ENCODE data around the gene GCN1. TPM values are rescaled to one million over a fixed set of nuclear protein-coding genes. Genes with fewer than 3 reads are reported as not detected.

GCN1 gene
- total and polyA plus RNA-seq, 7 experiments from 2014 or later = 20.3 to 142 (median 122) TPM

DNA sequence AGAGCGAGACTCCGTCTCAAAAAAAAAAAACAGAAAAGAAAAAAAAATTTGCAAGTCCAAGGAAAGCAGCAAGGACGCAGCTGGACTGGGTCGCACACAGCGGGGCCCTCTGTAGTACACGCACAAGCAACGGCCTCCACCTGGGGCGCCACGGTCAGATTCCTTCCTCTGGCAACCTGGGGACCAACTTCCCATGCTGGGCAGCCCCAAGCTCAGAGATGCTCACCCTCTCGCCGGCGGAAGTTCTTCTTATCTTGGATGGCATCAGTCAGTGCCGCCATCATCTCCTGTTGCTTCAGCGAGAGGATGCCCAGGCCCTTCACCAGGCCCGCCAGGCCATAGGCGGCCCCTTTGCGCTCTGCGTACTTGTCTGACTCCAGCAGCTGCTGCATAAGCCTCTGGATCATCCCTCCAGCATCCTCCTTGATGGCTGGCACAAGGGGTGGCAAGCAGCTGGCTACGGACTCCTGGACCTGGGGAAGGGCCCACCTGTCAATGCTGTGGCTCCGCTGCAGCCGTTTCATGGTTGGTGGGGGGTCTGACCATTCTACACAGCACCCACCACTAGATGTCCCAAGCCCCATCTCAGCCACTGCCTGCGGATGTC is 43.5 kb downstream of the GCN1 start:
- ATAC-seq = no peak
- Mint-ChIP-seq H3K27me3 (no peaks in the 10 kb centered on the region), H3K4me1 (no peaks in the 10 kb centered on the region), H3K9me3 (no peaks in the 10 kb centered on the region), H3K4me3 (no peak overlapping the region), H3K27ac (no peak overlapping the region), H3K36me3 (peaks cover 6 to 52% (median 8%) of the 10 kb centered on the region in 5 donors)
- intact Hi-C loops (cut with micrococcal nuclease) = no loop called here
- Histone ChIP-seq H3K27me3 (ENCODE audit: control insufficient read depth in 2 of 2, insufficient read depth in 2 of 2, low read length in 2 of 2) (no peaks in the 10 kb centered on the region), H3K4me3 (ENCODE audit: low read length) (no peak overlapping the region), H3K27ac (ENCODE audit: low read depth, low read length) (no peak overlapping the region), H3K36me3 (ENCODE audit: control insufficient read depth in 2 of 3, insufficient read depth in 3 of 3, low read length in 3 of 3) (peaks cover 23 to 91% (median 33%) of the 10 kb centered on the region in 3 experiments), H3K4me1 (ENCODE audit: control insufficient read depth in 2 of 2, insufficient read depth in 2 of 2, low read length in 2 of 2) (no peaks in the 10 kb centered on the region), H3K9me3 (ENCODE audit: control insufficient read depth in 2 of 3, low read length in 3 of 3) (no peaks in the 10 kb centered on the region)
- no peak for DNase-seq
- ChIA-PET POLR2A (interaction anchor here (1.1 kb wide), 1 partner anchor 9 kb away, joined by 3 read pairs; no protein-coding TSS in a partner anchor), CTCF (no interaction called here)

DNA sequence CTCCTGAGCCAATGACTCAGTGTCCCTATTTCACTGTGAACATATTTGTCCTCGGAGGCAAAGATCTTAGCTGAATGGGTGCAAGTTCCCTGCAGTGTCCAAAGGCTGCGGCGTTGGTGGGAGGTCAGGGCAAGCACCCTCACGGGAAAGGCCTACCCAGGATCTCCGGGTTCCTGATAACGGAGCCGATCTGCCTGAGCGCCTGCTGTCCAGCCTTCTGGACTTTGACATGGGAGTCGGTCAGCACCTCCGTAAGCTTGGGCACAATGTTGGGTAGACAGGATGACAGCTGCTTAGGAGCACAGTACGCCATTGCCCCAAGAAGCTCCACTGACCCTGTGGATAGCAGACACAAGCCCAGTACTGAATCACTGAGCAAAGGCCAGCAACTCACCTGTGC is 46.5 kb downstream of the GCN1 start:
- H3K36me3 ChIP-seq (ENCODE audit: control insufficient read depth in 2 of 3, insufficient read depth in 3 of 3, low read length in 3 of 3) = peaks cover 20 to 91% (median 28%) of the 10 kb centered on the region in 3 experiments
- DNase-seq (no peak), ATAC-seq (no peak)
- no peaks in the 10 kb centered on the region for H3K4me1 Mint-ChIP-seq
- intact Hi-C loops (cut with micrococcal nuclease) = no loop called here
- no peaks in the 10 kb centered on the region for H3K27me3 Mint-ChIP-seq
- no peak overlapping the region for H3K27ac ChIP-seq (ENCODE audit: low read depth, low read length)
- H3K4me1 ChIP-seq (ENCODE audit: control insufficient read depth in 2 of 2, insufficient read depth in 2 of 2, low read length in 2 of 2) = no peaks in the 10 kb centered on the region
- CTCF ChIA-PET = interaction anchor here (0.7 to 1.1 kb wide), 2 partner anchors 12 to 53 kb away, joined by 3 read pairs; no protein-coding TSS in a partner anchor
- H3K27ac Mint-ChIP-seq = no peak overlapping the region
- H3K36me3 Mint-ChIP-seq = peaks cover 4 to 37% (median 6%) of the 10 kb centered on the region in 5 donors
- H3K4me3 ChIP-seq (ENCODE audit: low read length) = no peak overlapping the region
- no peaks in the 10 kb centered on the region for H3K9me3 ChIP-seq (ENCODE audit: control insufficient read depth in 2 of 3, low read length in 3 of 3)
- POLR2A ChIA-PET = no interaction called here
- no peak overlapping the region for H3K4me3 Mint-ChIP-seq
- no peaks in the 10 kb centered on the region for H3K27me3 ChIP-seq (ENCODE audit: control insufficient read depth in 2 of 2, insufficient read depth in 2 of 2, low read length in 2 of 2)
- H3K9me3 Mint-ChIP-seq = no peaks in the 10 kb centered on the region

DNA sequence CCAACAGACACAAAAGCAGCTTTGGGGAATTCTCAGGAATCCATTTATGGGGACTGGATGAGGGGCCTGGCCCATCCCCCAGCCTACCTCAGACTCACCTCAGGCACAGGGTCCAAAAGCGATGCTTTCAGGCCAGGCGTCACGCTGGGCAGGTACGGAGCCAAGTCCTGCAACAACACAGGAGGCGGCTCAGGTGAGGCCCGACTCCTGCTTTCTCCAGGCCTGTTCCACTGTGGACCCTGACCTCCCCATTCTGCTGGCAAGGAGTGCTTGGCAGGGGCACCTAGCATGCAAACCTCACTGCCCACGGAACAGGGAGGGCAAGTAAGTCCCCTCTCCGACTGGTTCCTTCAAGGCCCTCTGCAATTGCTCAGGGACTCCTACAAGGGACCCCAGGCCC is 49.4 kb downstream of the GCN1 start:
- intact Hi-C loops (cut with micrococcal nuclease) = no loop called here
- CTCF ChIA-PET = no interaction called here
- Mint-ChIP-seq H3K27ac (peak overlapping the region in 1 of 9 donors; percentile 30), H3K27me3 (no peaks in the 10 kb centered on the region), H3K9me3 (no peaks in the 10 kb centered on the region), H3K4me1 (no peaks in the 10 kb centered on the region), H3K4me3 (no peak overlapping the region), H3K36me3 (peaks cover 14 to 57% (median 20%) of the 10 kb centered on the region in 5 donors)
- H3K36me3 ChIP-seq (ENCODE audit: control insufficient read depth in 2 of 3, insufficient read depth in 3 of 3, low read length in 3 of 3) = peaks cover 22 to 96% (median 33%) of the 10 kb centered on the region in 3 experiments
- POLR2A ChIA-PET = no interaction called here
- H3K4me3 ChIP-seq (ENCODE audit: low read length) = no peak overlapping the region
- no peaks in the 10 kb centered on the region for H3K27me3 ChIP-seq (ENCODE audit: control insufficient read depth in 2 of 2, insufficient read depth in 2 of 2, low read length in 2 of 2)
- no peak overlapping the region for H3K27ac ChIP-seq (ENCODE audit: low read depth, low read length)
- ATAC-seq (no peak), DNase-seq (no peak)
- no peaks in the 10 kb centered on the region for H3K9me3 ChIP-seq (ENCODE audit: control insufficient read depth in 2 of 3, low read length in 3 of 3)
- no peaks in the 10 kb centered on the region for H3K4me1 ChIP-seq (ENCODE audit: control insufficient read depth in 2 of 2, insufficient read depth in 2 of 2, low read length in 2 of 2)

- H3K27me3 Mint-ChIP-seq = no peaks in the 10 kb centered on the region
- Histone ChIP-seq H3K4me3 (ENCODE audit: low read length) (no peak overlapping the region), H3K9me3 (ENCODE audit: control insufficient read depth in 2 of 3, low read length in 3 of 3) (no peaks in the 10 kb centered on the region), H3K27me3 (ENCODE audit: control insufficient read depth in 2 of 2, insufficient read depth in 2 of 2, low read length in 2 of 2) (no peaks in the 10 kb centered on the region), H3K27ac (ENCODE audit: low read depth, low read length) (no peak overlapping the region), H3K4me1 (ENCODE audit: control insufficient read depth in 2 of 2, insufficient read depth in 2 of 2, low read length in 2 of 2) (no peaks in the 10 kb centered on the region), H3K36me3 (ENCODE audit: control insufficient read depth in 2 of 3, insufficient read depth in 3 of 3, low read length in 3 of 3) (peaks cover 24 to 96% (median 33%) of the 10 kb centered on the region in 3 experiments)
- ChIA-PET POLR2A (no interaction called here), CTCF (no interaction called here)
- no peaks in the 10 kb centered on the region for H3K4me1 Mint-ChIP-seq
- H3K4me3 Mint-ChIP-seq = no peak overlapping the region
- H3K27ac Mint-ChIP-seq = no peak overlapping the region
- H3K36me3 Mint-ChIP-seq = peaks cover 19 to 59% (median 24%) of the 10 kb centered on the region in 5 donors
- no peak for ATAC-seq
- DNase-seq = no peak
- intact Hi-C loops (cut with micrococcal nuclease) = no loop called here
- H3K9me3 Mint-ChIP-seq = no peaks in the 10 kb centered on the region
Observed at GRCh38 chr12:120144215-120144614, 50.3 kb downstream of the GCN1 start.

DNA sequence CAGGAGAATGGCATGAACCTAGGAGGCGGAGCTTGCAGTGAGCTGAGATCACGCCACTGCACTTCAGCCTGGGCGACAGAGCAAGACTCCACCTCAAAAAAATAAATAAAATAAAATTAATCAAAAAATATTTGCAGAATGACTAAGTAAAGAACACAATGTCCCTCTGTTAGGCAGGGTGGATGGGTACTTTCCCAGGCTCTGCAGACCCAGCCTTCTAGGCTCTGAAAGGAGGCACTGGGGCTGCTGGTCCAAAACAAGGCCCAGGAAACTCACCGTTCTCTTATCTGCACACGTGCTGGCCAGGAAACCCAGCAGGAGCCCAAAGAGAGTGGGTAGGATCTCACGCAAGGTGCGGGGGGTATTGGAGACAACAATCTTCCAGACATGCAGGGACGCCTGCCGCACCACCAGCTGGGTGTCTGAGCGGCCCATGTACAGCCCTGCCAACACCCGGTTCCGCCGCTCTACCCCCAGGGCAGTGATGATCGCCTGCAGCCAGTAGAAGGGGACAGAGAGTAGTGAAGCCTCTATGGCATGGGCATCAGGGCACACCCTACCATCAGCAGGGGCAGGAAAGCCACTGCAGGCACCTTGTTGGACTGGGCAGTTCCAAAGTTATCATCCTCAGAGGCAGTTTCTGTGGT is 52.2 kb downstream of the GCN1 start:
- CTCF ChIA-PET = no interaction called here
- Mint-ChIP-seq H3K27me3 (no peaks in the 10 kb centered on the region), H3K27ac (no peak overlapping the region), H3K4me1 (no peaks in the 10 kb centered on the region), H3K9me3 (no peaks in the 10 kb centered on the region), H3K36me3 (peaks cover 19 to 51% (median 26%) of the 10 kb centered on the region in 5 donors), H3K4me3 (no peak overlapping the region)
- no peak overlapping the region for H3K4me3 ChIP-seq (ENCODE audit: low read length)
- H3K27me3 ChIP-seq (ENCODE audit: control insufficient read depth in 2 of 2, insufficient read depth in 2 of 2, low read length in 2 of 2) = no peaks in the 10 kb centered on the region
- DNase-seq = no peak
- peaks cover 22 to 94% (median 32%) of the 10 kb centered on the region in 3 experiments for H3K36me3 ChIP-seq (ENCODE audit: control insufficient read depth in 2 of 3, insufficient read depth in 3 of 3, low read length in 3 of 3)
- POLR2A ChIA-PET = interaction anchor here (0.9 kb wide), 1 partner anchor 10 kb away, joined by 3 read pairs; no protein-coding TSS in a partner anchor
- no peaks in the 10 kb centered on the region for H3K4me1 ChIP-seq (ENCODE audit: control insufficient read depth in 2 of 2, insufficient read depth in 2 of 2, low read length in 2 of 2)
- no peak for ATAC-seq
- no peaks in the 10 kb centered on the region for H3K9me3 ChIP-seq (ENCODE audit: control insufficient read depth in 2 of 3, low read length in 3 of 3)
- intact Hi-C loops (cut with micrococcal nuclease) = no loop called here
- H3K27ac ChIP-seq (ENCODE audit: low read depth, low read length) = no peak overlapping the region

- POLR2A ChIA-PET = no interaction called here
- H3K4me3 Mint-ChIP-seq = no peak overlapping the region
Observed at GRCh38 chr12:120141336-120141735, 53.2 kb downstream of the GCN1 start.

More at GRCh38 chr12:120141336-120141735, 53.2 kb downstream of the GCN1 start:
- H3K27ac Mint-ChIP-seq = peak overlapping the region in 1 of 9 donors; percentile 25
- no peaks in the 10 kb centered on the region for H3K27me3 ChIP-seq (ENCODE audit: control insufficient read depth in 2 of 2, insufficient read depth in 2 of 2, low read length in 2 of 2)
- no peaks in the 10 kb centered on the region for H3K9me3 Mint-ChIP-seq
- intact Hi-C loops (cut with micrococcal nuclease) = no loop called here
- no peaks in the 10 kb centered on the region for H3K9me3 ChIP-seq (ENCODE audit: control insufficient read depth in 2 of 3, low read length in 3 of 3)
- peaks cover 18 to 94% (median 33%) of the 10 kb centered on the region in 3 experiments for H3K36me3 ChIP-seq (ENCODE audit: control insufficient read depth in 2 of 3, insufficient read depth in 3 of 3, low read length in 3 of 3)
- no peaks in the 10 kb centered on the region for H3K27me3 Mint-ChIP-seq
- ATAC-seq (no peak), DNase-seq (no peak)
- peaks cover 15 to 57% (median 22%) of the 10 kb centered on the region in 5 donors for H3K36me3 Mint-ChIP-seq
- H3K27ac ChIP-seq (ENCODE audit: low read depth, low read length) = no peak overlapping the region
- no peak overlapping the region for H3K4me3 ChIP-seq (ENCODE audit: low read length)
- CTCF ChIA-PET = no interaction called here
- H3K4me1 Mint-ChIP-seq = no peaks in the 10 kb centered on the region
- H3K4me1 ChIP-seq (ENCODE audit: control insufficient read depth in 2 of 2, insufficient read depth in 2 of 2, low read length in 2 of 2) = no peaks in the 10 kb centered on the region
